OCI-LY3 (cell line): ENCODE data around the gene STX16.

Experiments
- EZH2phosphoT487 ChIP-seq: fragments of 200-600 bp; shearing (Covaris generic); IDR thresholded peaks from 2 replicates; pipeline ENCODE4 v1.6.1; 2018; ENCODE audit warnings: antibody characterized with exemption, mixed run types, low read depth
- TF ChIP-seq, protein P1 (sequence below): fragments of 200-600, 300-600 bp; sonication (generic); IDR thresholded peaks from 2 replicates; pipeline ENCODE4 v1.5.1; 2014; ENCODE audit warnings: antibody characterized with exemption, low read length, low read depth

- TF ChIP-seq, protein P1, sequence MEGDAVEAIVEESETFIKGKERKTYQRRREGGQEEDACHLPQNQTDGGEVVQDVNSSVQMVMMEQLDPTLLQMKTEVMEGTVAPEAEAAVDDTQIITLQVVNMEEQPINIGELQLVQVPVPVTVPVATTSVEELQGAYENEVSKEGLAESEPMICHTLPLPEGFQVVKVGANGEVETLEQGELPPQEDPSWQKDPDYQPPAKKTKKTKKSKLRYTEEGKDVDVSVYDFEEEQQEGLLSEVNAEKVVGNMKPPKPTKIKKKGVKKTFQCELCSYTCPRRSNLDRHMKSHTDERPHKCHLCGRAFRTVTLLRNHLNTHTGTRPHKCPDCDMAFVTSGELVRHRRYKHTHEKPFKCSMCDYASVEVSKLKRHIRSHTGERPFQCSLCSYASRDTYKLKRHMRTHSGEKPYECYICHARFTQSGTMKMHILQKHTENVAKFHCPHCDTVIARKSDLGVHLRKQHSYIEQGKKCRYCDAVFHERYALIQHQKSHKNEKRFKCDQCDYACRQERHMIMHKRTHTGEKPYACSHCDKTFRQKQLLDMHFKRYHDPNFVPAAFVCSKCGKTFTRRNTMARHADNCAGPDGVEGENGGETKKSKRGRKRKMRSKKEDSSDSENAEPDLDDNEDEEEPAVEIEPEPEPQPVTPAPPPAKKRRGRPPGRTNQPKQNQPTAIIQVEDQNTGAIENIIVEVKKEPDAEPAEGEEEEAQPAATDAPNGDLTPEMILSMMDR, result no peak
- no peak for TF ChIP-seq EZH2phosphoT487
Observed at GRCh38 chr20:58603721-58604120, 47.4 kb upstream of the STX16 start.
